Gastroesophageal sphincter (tissue), 3 donors: ENCODE data around the gene APLP1.

Experiments used
- EP300 ChIP-seq: sonication (generic); formaldehyde crosslinking; IDR thresholded peaks from one replicate; pipeline ENCODE4 v1.6.1; 2017; ENCODE audit warnings: antibody characterized with exemption, mild to moderate bottlenecking
- TF ChIP-seq, protein P1 (sequence below), 4 experiments: fragments of 200-600 bp in 2 of 4; fragments of 450-650 bp in 2 of 4; sonication (generic) in 1 of 4; IDR thresholded peaks; one replicate each; pipeline ENCODE4 v1.5.1; 2017 to 2019; ENCODE audit warnings: antibody characterized with exemption in 4 of 4, mild to moderate bottlenecking in 2 of 4, moderate library complexity in 2 of 4

- TF ChIP-seq, protein P1, sequence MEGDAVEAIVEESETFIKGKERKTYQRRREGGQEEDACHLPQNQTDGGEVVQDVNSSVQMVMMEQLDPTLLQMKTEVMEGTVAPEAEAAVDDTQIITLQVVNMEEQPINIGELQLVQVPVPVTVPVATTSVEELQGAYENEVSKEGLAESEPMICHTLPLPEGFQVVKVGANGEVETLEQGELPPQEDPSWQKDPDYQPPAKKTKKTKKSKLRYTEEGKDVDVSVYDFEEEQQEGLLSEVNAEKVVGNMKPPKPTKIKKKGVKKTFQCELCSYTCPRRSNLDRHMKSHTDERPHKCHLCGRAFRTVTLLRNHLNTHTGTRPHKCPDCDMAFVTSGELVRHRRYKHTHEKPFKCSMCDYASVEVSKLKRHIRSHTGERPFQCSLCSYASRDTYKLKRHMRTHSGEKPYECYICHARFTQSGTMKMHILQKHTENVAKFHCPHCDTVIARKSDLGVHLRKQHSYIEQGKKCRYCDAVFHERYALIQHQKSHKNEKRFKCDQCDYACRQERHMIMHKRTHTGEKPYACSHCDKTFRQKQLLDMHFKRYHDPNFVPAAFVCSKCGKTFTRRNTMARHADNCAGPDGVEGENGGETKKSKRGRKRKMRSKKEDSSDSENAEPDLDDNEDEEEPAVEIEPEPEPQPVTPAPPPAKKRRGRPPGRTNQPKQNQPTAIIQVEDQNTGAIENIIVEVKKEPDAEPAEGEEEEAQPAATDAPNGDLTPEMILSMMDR (IDR thresholded peaks at IDR 0.05) = no peak
- TF ChIP-seq EP300 = no peak
These were observed 43.4 kb downstream of the APLP1 start for GRCh38 chr19:35911790-35912189.
